ENCODE results near the gene THADA.

THADA gene

GRCh38 chr2:43495727-43496126, 100.1 kb downstream of the THADA start:
- TF ChIP-seq FOXP2 (optimal IDR thresholded peaks at IDR 0.05; ENCODE audit: borderline replicate concordance, extremely low read depth, extremely low read length, insufficient read depth) = no peak
- TF ChIP-seq POLR2AphosphoS5 (IDR thresholded peaks at IDR 0.05; ENCODE audit: low read depth, low read length) = no peak
- no peak for TF ChIP-seq SIN3A (IDR thresholded peaks at IDR 0.05; ENCODE audit: borderline replicate concordance, insufficient read depth, low read length)
- no peak for TF ChIP-seq REST (IDR thresholded peaks at IDR 0.05; ENCODE audit: insufficient read depth in 1 of 2, low read depth in 2 of 2, low read length in 2 of 2)
- TF ChIP-seq TAF1 (IDR thresholded peaks at IDR 0.05; ENCODE audit: borderline replicate concordance, insufficient read depth, low read length) = no peak

GRCh38 chr2:43493954-43494353, 101.9 kb downstream of the THADA start:
- TF ChIP-seq SIN3A (IDR thresholded peaks at IDR 0.05; ENCODE audit: borderline replicate concordance, insufficient read depth, low read length) = no peak
- no peak for TF ChIP-seq FOXP2 (optimal IDR thresholded peaks at IDR 0.05; ENCODE audit: borderline replicate concordance, extremely low read depth, extremely low read length, insufficient read depth)
- no peak for TF ChIP-seq TAF1 (IDR thresholded peaks at IDR 0.05; ENCODE audit: borderline replicate concordance, insufficient read depth, low read length)
- TF ChIP-seq REST (IDR thresholded peaks at IDR 0.05; ENCODE audit: insufficient read depth in 1 of 2, low read depth in 2 of 2, low read length in 2 of 2) = no peak
- TF ChIP-seq POLR2AphosphoS5 (IDR thresholded peaks at IDR 0.05; ENCODE audit: low read depth, low read length) = no peak

- TF ChIP-seq POLR2AphosphoS5 (IDR thresholded peaks at IDR 0.05; ENCODE audit: low read depth, low read length) = no peak
- TF ChIP-seq SIN3A (IDR thresholded peaks at IDR 0.05; ENCODE audit: borderline replicate concordance, insufficient read depth, low read length) = no peak
- no peak for TF ChIP-seq TAF1 (IDR thresholded peaks at IDR 0.05; ENCODE audit: borderline replicate concordance, insufficient read depth, low read length)
- TF ChIP-seq REST (IDR thresholded peaks at IDR 0.05; ENCODE audit: insufficient read depth in 1 of 2, low read depth in 2 of 2, low read length in 2 of 2) = no peak
- no peak for TF ChIP-seq FOXP2 (optimal IDR thresholded peaks at IDR 0.05; ENCODE audit: borderline replicate concordance, extremely low read depth, extremely low read length, insufficient read depth)
These were observed 104.7 kb downstream of the THADA start for GRCh38 chr2:43491065-43491639.

- TF ChIP-seq SIN3A (IDR thresholded peaks at IDR 0.05; ENCODE audit: borderline replicate concordance, insufficient read depth, low read length) (no peak), POLR2AphosphoS5 (IDR thresholded peaks at IDR 0.05; ENCODE audit: low read depth, low read length) (no peak), REST (IDR thresholded peaks at IDR 0.05; ENCODE audit: insufficient read depth in 1 of 2, low read depth in 2 of 2, low read length in 2 of 2) (no peak), TAF1 (IDR thresholded peaks at IDR 0.05; ENCODE audit: borderline replicate concordance, insufficient read depth, low read length) (no peak)
These were observed 105.5 kb downstream of the THADA start for GRCh38 chr2:43490252-43490786.
